HG03521 (cell line): ENCODE measurements around the gene BICDL2.

Source experiments
- ATAC-seq: cut with Tn5 transposase; IDR thresholded peaks from one replicate; pipeline ENCODE4 v1.9.1; 2021; ENCODE audit warnings: mild to moderate bottlenecking, moderate library complexity; ENCODE audit not compliant: unreplicated experiment

BICDL2 gene

GRCh38 chr16:3026003-3026378, 10.8 kb downstream of the BICDL2 start:
- ATAC-seq = no peak

- ATAC-seq = no peak
These were observed 11.4 kb downstream of the BICDL2 start for GRCh38 chr16:3025032-3026002.

DNA sequence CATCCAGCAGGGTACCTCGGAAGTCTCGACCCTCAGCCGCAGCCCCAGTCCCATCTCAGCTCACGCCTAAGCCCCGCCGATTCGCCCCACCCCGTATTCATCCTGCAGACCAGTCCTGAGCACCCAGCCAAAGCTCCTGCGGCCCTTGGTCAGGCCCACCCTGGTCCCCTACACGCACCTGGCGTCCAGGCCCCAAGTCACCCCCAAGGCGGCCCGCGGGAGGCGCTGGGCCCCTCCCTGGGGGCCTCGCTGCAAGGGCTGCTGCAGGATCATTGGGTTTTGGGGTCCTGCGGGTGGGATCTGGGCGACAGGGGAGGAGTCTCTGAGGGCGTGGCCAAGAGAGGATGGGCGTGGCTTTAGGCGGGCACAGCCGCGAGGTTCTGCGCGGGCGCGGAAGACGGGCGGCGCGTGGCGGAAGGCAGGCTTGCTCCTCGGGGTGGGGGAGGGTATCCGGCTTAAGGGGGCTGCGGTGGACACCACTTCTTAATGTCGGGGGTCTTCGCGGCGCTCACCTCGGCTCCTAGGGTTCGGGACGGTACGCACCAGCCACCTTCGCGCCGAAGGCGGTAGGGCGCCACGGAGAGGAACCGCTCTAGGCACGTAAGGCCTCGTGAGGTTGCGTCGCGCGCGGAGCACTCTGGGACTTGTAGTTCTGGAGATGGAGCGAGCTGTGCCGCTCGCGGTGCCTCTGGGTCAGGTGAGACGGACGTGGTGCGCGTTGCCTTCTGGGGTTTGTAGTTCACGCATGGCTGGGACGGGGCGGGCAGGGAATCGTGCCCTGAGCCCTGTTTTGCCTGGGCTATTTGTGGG, 12.9 kb downstream of the BICDL2 start, which contains the start of the genes HCFC1R1 and THOC6:
TSS of gene HCFC1R1 (minus strand) at position 274 of the 810 bp plus-strand sequence. CDS start at position 273, 1 bp downstream.
TSS of gene THOC6 (plus strand) at position 367 of the 810 bp plus-strand sequence. CDS start at position 659, 292 bp downstream.
- ATAC-seq = peak; percentile 74

DNA sequence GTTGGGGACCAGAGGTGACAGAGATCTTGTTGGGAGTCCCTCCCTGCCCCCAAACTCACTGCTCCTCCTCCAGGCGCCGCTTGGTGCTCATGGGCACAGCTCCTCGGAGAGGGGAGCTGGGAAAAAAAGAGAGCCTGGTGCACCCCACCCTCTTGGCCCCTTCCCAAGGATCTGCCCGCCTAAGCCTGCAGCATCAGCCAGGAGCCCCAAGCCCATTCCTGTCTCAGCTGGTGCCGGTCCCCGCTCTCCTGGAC, 13.4 kb downstream of the BICDL2 start:
- ATAC-seq = no peak

GRCh38 chr16:3022684-3023414, 13.9 kb downstream of the BICDL2 start:
- no peak for ATAC-seq

- ATAC-seq = no peak
These were observed 14.5 kb downstream of the BICDL2 start for GRCh38 chr16:3022208-3022683.

GRCh38 chr16:3021449-3022207, 15.1 kb downstream of the BICDL2 start:
- ATAC-seq = no peak

GRCh38 chr16:3020604-3021448, 15.9 kb downstream of the BICDL2 start:
- no peak for ATAC-seq

GRCh38 chr16:3020247-3020603, 16.5 kb downstream of the BICDL2 start, which contains the start of gene TNFRSF12A:
Gene TNFRSF12A, plus strand, starts transcription at chr16:3020368. Its CDS starts 30 bp downstream, at chr16:3020398.
- peak; percentile 23 for ATAC-seq

DNA sequence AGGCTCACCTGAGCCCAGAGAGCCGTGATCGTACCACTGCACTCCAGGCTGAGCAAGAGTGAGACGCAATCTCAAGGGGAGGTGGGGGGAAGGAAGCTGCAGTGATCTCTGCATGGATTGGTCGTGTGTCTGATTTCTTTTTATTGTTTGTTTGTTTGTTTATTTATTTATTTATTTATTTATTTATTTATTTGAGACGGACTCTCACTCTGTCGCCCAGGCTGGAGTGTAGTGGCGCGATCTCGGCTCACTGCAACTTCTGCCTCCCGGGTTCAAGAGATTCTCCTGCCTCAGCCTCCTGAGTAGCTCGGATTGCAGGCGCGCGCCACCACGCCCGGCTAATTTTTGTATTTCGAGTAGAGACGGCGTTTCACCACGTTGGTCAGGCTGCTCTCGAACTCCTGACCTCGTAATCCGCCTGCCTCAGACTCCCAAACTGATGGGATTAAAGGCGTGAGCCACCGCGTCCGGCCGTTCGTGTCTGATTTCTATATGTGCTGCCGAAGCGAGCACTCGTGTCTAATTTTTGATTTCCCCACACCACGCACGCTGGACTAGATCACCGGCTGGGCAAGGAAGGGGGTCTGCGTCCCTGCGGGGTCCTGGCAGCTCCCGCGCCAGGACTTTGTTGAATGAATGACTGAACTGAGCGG, 17.0 kb downstream of the BICDL2 start:
- ATAC-seq = no peak

DNA sequence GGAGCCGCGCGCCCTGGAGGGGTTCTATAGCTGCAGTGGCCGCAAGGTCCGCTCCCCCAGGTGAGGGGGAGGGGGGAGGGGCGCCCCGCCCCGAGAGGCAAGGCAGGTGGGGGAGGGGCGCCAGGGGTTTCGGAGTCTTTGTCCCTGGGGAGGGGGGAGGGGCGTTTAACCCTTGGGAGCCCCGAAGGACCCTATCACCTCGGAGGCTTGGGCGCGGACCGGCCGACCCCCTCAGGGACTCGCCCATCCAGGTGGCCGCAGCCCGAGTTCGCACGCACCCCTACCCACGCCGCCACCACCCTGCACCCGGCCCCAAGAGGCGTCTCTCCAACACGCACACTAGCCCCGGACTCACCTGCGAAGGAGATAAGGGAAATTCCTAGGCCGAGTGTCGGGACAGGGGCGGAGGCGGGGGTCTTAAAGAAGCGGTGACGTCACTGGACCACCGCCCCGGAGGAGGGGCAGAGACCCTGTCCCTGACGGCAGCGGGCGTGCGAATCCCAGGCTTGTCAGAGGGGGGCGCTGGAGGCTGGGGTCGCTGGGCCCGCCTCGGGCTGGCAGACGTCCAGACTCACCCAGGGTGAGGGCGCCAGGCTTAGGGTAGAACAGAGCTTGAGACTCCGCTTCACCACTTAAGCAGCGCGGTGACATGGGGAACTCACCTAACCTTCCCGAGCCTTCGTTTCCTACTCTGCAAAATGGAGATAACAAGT, 18.8 kb downstream of the BICDL2 start, which contains the start of gene CLDN6:
TSS of gene CLDN6 (minus strand) at position 390 of the 713 bp plus-strand sequence. CDS start 2,162 bp downstream, outside the sequence.
- ATAC-seq = no peak

- no peak for ATAC-seq
These were observed 19.4 kb downstream of the BICDL2 start for GRCh38 chr16:3017344-3017743.

DNA sequence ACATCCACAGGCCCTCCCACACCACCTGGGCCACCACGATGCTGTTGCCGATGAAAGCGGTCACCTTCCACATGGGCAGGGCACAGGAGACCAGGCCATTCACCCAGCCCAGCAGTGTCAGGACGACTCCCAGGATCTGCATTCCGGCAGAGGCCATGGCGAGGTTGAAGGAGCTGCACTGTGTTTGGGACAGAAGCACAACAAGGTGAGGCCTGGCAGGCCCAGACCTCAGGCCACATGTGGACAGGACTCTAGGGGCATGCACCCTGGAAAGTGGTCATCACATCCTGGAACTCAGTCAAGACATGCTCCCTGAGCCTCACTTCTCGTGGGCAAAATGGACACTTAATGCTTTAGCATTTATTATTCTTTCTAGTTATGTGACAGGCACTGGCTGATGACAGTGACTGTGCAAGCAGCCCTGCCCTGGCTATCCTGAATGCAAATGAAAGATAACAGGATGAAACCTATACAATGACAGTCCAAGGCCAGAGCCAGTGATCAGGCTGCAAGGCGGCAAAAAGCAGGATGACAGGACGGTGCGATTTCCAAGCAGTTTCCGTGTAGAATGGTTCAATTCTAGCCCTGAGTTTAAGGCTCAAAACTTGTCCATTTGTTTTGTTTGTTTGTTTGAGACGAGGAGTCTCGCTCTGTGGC, 20.8 kb downstream of the BICDL2 start:
- no peak for ATAC-seq

- ATAC-seq = no peak
These were observed 21.8 kb downstream of the BICDL2 start for GRCh38 chr16:3014971-3015370.

DNA sequence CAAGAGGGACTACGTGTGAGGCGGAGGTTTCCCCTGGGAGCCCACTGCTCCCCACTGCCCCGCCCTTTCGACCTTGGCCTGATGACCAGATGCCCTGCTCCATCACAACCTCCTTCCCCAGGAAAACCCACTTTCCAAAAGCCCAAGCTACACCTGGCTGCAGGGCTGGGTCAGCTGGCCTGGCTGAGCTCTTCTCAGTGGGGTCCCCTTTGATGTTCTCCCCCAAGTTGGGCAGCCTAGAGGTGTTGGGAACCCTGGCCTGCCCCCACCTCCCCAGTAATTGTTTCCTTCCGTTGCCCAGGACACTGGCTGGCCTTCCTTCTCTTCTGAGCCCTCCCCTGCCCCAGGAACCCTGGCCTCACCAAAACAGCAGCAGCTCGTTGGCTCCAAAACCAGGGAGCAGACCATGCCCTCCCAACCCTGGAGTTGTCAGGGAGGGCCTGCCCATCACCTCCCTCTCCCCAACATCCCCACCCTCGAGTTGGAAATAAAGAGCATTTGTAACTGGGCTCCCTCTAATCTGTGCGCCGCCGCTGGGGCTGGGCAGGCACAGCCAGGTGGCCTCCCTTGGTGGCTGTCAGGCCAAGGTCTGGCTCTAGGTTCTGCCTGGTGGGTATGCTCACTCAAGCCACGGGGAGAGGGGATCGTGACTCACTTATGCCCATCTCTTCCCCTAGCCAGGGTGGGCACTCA, 22.6 kb downstream of the BICDL2 start:
- ATAC-seq = no peak

GRCh38 chr16:3013491-3013951, 23.2 kb downstream of the BICDL2 start:
- no peak for ATAC-seq
